Dendritic cell treated with granulocyte-macrophage colony-stimulating factor and Interleukin-4, amounts not matched to agents 40 ng/mL and 50 ng/mL, for 4 days (primary cell): ENCODE data around the gene AGTRAP.

Experiments
- H3K27ac Mint-ChIP-seq: one replicate; pipeline ENCODE4 v1.8.0; 2022; ENCODE audit warnings: mild to moderate bottlenecking, mixed read lengths
- H3K27me3 Mint-ChIP-seq: one replicate; pipeline ENCODE4 v1.8.0; 2022; ENCODE audit warnings: mild to moderate bottlenecking, mixed read lengths
- H3K36me3 Mint-ChIP-seq: one replicate; pipeline ENCODE4 v1.8.0; 2022; ENCODE audit warnings: low read depth, mixed read lengths
- H3K4me1 Mint-ChIP-seq: one replicate; pipeline ENCODE4 v1.8.0; 2022; ENCODE audit warnings: low read depth, mixed read lengths
- H3K4me3 Mint-ChIP-seq: one replicate; pipeline ENCODE4 v1.8.0; 2022; ENCODE audit warnings: mild to moderate bottlenecking, moderate library complexity, mixed read lengths
- H3K9me3 Mint-ChIP-seq: one replicate; pipeline ENCODE4 v1.8.0; 2022; ENCODE audit warnings: mixed read lengths
- intact Hi-C: fragments of 100-400 bp; cut with micrococcal nuclease; formaldehyde crosslinking; loops from one replicate; pipeline ENCODE4 v1.15.0; 2022

The AGTRAP gene

DNA sequence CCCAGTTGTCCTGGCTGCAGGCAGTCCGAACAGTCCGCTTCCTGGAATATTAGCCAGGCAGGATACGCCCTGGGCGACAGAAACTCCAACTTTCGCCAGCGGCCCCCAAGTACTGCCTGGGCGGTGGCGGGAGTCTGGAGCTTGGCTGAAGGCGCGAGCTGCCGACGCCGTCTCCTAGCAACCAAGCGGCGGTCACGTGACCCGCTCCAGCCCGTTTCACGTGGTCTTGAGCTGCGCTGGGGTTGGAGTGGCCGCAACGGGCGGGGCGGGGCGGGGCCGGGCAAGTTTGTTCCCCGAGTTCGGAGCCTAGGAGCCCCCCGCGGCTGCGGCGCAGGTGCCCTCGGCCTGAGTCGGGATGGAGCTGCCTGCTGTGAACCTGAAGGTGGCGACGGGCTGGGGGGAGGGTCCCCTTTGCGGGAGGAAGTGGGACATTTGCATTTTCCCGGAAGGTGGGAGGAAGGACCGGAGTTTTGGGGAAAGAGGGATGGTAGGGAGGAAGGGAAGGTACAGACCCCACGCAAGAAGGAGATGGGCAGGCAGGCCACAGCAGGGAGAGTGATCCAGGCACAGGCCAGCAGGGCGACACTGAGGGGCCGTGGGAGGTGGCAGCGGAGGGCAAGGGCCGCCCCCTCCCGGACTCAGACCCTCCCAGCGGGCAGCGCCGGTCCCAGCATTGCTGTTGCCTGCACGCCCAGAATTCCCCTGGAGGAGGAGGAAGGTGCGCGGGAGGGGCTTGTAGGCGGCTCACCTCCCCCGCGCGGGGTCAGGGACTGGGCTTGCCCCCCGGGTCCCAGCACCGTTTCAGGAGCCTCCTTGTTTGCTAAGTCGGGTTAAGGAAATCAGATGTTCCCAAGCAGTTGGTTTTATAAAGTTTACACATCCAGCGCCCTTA lies at the start of gene AGTRAP:
AGTRAP (plus strand) TSS at position 283 of the 892 bp plus-strand sequence; CDS start at position 356, 73 bp downstream.
- Mint-ChIP-seq H3K9me3 (no peaks in the 10 kb centered on the region), H3K27me3 (no peaks in the 10 kb centered on the region), H3K36me3 (peaks cover 7% of the 10 kb centered on the region), H3K27ac (peak within 1 kb of the TSS; percentile 94), H3K4me3 (peak within 1 kb of the TSS; percentile 100), H3K4me1 (peaks cover 73% of the 10 kb centered on the region)
- intact Hi-C loops = loop anchor here (5.0 kb wide), 2 partner anchors 71 to 286 kb away; partner anchors contain the start of genes CLCN6 and MTHFR

DNA sequence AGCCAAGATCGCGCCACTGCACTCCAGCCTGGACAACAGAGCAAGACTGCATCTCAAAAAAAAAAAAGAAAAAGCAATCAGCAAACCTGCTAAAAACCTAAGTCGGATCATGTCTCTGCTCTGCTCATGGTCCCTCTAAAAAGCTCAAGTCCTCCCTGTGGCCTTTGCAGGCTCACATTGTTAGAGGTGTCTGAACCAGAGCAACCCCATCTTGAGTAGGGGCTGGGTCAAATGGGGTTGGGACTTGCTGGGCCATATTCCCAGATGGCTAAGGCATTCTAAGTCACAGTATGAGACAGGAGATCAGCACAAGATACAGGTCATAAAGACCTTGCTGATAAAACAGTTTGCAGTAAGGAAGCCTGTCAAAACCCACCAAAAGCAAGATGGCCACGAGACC lies 47.4 kb upstream of the AGTRAP start:
- Mint-ChIP-seq H3K27me3 (peaks cover 75% of the 10 kb centered on the region), H3K36me3 (no peaks in the 10 kb centered on the region), H3K4me3 (no peak overlapping the region), H3K27ac (no peak overlapping the region), H3K4me1 (peaks cover 27% of the 10 kb centered on the region), H3K9me3 (no peaks in the 10 kb centered on the region)
- intact Hi-C loops = no loop called here

DNA sequence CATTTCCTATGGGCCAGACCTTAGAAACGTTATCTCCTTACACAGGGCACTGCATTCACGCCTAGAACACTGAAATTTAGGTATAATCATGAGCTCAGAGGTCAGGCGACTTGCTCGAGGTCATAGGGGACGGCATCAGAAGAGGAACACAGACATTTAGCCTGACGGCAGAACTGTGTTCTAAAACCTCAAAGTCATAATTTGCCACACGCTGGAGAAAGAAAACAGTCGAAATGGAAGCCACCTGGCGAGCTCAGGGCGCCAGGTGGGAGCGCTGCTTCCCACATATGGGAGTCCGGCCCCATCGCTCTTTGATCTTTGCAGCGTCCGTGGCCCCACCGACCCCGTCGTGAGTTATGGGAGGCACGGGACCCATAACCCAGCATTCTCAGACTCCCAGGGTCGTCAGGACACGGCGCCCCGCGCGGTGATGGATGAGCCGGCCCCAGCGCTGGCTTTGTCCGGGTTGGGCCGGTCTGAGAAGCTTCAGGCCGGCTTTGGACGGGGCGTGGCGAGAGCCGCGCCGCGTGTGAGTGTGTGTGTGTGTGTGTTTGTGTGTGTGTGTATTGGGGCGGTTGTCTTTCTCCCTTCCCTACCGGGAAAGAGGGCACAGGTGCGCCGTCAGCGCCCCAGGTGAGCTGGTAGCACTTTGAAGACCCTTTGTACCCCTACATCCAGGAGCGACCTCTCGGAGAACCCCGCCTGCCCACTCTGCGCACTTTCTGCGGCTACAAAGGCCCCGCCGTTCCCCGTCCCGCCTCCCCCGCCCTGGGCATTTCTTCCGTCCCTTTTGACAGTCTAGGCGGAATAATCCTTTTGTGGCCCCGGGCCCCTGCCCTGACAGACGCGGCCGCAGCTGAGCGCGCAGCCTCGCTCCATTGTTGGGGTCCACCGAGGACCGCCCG lies 45.3 kb upstream of the AGTRAP start:
- H3K9me3 Mint-ChIP-seq = no peaks in the 10 kb centered on the region
- peaks cover 80% of the 10 kb centered on the region for H3K27me3 Mint-ChIP-seq
- intact Hi-C loops = no loop called here
- peaks cover 32% of the 10 kb centered on the region for H3K4me1 Mint-ChIP-seq
- H3K27ac Mint-ChIP-seq = no peak overlapping the region
- H3K36me3 Mint-ChIP-seq = no peaks in the 10 kb centered on the region
- H3K4me3 Mint-ChIP-seq = peak overlapping the region; percentile 49

GRCh38 chr1:11691302-11691914 lies 44.5 kb upstream of the AGTRAP start, which contains the start of gene DRAXIN:
Gene DRAXIN (plus strand): TSS chr1:11691710. CDS start chr1:11706259, 14,549 bp downstream.
- intact Hi-C loops = no loop called here
- no peaks in the 10 kb centered on the region for H3K36me3 Mint-ChIP-seq
- no peaks in the 10 kb centered on the region for H3K9me3 Mint-ChIP-seq
- H3K27me3 Mint-ChIP-seq = peaks cover 81% of the 10 kb centered on the region
- H3K4me3 Mint-ChIP-seq = peak within 1 kb of the TSS; percentile 49
- peaks cover 32% of the 10 kb centered on the region for H3K4me1 Mint-ChIP-seq
- peak within 1 kb of the TSS; percentile 2 for H3K27ac Mint-ChIP-seq

GRCh38 chr1:11691928-11692711 lies 43.8 kb upstream of the AGTRAP start:
- H3K4me1 Mint-ChIP-seq = peaks cover 32% of the 10 kb centered on the region
- H3K4me3 Mint-ChIP-seq = peak overlapping the region; percentile 45
- peaks cover 84% of the 10 kb centered on the region for H3K27me3 Mint-ChIP-seq
- peak overlapping the region; percentile 2 for H3K27ac Mint-ChIP-seq
- H3K9me3 Mint-ChIP-seq = no peaks in the 10 kb centered on the region
- H3K36me3 Mint-ChIP-seq = no peaks in the 10 kb centered on the region
- intact Hi-C loops = no loop called here

- Mint-ChIP-seq H3K9me3 (no peaks in the 10 kb centered on the region), H3K4me3 (no peak overlapping the region), H3K27ac (no peak overlapping the region), H3K4me1 (peaks cover 32% of the 10 kb centered on the region), H3K36me3 (no peaks in the 10 kb centered on the region), H3K27me3 (peaks cover 82% of the 10 kb centered on the region)
- intact Hi-C loops = no loop called here
These were observed 42.8 kb upstream of the AGTRAP start for GRCh38 chr1:11693024-11693590.

GRCh38 chr1:11693917-11694316 lies 42.0 kb upstream of the AGTRAP start:
- Mint-ChIP-seq H3K4me3 (no peak overlapping the region), H3K9me3 (no peaks in the 10 kb centered on the region), H3K36me3 (no peaks in the 10 kb centered on the region), H3K27me3 (peaks cover 80% of the 10 kb centered on the region), H3K4me1 (peaks cover 32% of the 10 kb centered on the region), H3K27ac (no peak overlapping the region)
- intact Hi-C loops = no loop called here

DNA sequence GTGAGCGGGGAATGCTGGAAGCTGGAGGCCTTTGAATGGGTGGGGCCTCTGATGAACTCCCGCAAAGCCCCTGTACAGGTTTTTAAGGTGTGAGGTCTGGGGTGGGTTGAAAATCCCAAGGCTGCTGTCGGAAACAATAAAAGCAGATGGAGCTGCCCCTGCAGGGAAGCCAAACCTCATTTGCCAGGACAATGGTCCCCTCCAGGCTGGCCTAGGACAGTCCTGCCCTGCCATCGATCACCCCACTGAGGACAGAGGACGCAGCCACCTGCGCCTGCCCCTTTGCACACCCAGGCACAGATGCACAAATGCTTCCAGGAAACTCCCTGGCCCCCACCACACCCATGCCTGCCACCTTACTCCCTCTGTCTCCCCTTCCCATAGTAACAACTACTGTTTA lies 40.1 kb upstream of the AGTRAP start:
- peaks cover 66% of the 10 kb centered on the region for H3K27me3 Mint-ChIP-seq
- H3K9me3 Mint-ChIP-seq = no peaks in the 10 kb centered on the region
- intact Hi-C loops = no loop called here
- peaks cover 23% of the 10 kb centered on the region for H3K4me1 Mint-ChIP-seq
- no peak overlapping the region for H3K27ac Mint-ChIP-seq
- H3K4me3 Mint-ChIP-seq = no peak overlapping the region
- H3K36me3 Mint-ChIP-seq = no peaks in the 10 kb centered on the region

DNA sequence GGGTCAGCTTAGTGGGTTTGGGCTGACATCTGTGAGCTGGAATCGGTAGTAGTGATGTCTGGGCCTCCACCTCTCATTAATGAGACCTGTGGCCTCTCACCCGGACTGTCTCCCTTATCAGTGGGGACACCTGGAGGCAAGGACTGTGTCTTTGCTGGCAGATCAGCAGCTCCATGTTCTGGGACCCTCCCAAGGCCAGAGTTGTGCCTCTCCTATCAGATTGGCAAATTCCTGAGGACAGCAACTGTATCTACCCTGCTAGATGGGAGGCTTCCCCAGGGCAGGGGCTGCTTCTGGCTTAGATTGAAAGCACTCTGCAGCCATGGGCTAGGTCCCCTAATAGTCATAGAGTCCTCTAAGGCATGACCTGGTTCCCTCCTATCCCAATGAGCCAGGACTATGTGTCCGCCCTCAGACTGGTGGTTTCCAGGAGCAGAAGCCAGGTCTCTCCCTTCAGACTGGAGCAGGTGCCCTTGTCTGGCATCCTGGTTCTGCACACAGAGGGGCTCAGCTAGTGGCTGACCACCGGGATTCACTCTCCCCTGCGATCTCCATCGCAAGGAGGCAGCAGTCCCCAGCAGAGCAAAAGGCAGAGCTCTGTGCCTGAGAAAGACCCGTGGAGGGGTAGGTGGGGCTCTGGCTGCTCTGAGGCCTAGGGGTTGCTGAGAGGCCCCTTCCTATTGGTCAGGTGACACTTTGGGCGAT lies 38.6 kb upstream of the AGTRAP start:
- H3K9me3 Mint-ChIP-seq = no peaks in the 10 kb centered on the region
- peaks cover 15% of the 10 kb centered on the region for H3K4me1 Mint-ChIP-seq
- H3K27me3 Mint-ChIP-seq = peaks cover 63% of the 10 kb centered on the region
- intact Hi-C loops = no loop called here
- H3K27ac Mint-ChIP-seq = no peak overlapping the region
- no peaks in the 10 kb centered on the region for H3K36me3 Mint-ChIP-seq
- no peak overlapping the region for H3K4me3 Mint-ChIP-seq

- H3K4me3 Mint-ChIP-seq = no peak overlapping the region
- H3K27ac Mint-ChIP-seq = no peak overlapping the region
- no peaks in the 10 kb centered on the region for H3K36me3 Mint-ChIP-seq
These were observed 38.1 kb upstream of the AGTRAP start for GRCh38 chr1:11697893-11698210.

DNA sequence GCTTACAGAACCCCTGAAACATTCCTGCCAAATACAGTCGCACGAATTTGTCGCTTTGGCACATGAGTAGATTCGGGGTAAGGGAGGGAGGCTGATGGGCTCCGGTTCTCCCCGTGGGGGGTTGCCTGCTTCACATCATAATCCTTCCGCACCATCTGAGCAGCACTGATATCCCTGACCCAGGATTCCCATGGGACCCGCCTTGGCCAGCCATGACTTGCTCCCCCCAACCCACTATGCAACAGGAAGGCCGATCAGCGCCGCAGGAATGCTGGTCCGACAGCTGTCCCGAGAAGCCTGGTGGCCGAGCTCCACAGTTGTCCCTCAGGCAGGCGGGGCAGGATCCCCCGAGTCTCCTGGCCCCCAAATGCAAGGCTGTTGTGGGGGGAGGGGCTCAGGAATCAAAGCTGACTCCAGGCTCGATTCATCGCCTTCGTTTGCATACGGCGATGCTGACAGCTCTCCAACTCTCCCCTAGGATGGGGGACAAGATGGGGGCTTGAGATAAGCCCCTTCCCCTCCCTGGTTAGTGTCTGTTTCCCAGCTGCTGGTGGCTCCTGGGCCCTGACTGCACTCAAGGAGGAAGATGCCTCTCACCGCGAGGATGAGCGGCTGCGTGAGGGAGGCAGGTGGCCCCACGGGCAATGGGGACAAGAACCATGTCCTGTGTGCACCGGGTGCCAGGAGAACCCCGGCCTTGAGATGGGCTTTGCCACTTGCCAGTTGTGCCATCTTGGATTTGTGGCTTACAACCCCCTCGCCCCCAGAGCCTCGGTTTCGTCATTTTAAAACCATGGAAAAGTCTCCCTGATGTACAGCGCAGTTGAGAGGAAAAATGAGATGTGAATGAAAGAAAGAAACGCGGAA lies 35.1 kb upstream of the AGTRAP start:
- intact Hi-C loops = no loop called here

More at GRCh38 chr1:11697893-11698210, 38.1 kb upstream of the AGTRAP start:
- intact Hi-C loops = no loop called here
- Mint-ChIP-seq H3K27me3 (peaks cover 58% of the 10 kb centered on the region), H3K4me1 (peaks cover 10% of the 10 kb centered on the region), H3K9me3 (no peaks in the 10 kb centered on the region)

GRCh38 chr1:11701551-11701961 lies 34.4 kb upstream of the AGTRAP start:
- Mint-ChIP-seq H3K9me3 (no peaks in the 10 kb centered on the region), H3K27me3 (peaks cover 33% of the 10 kb centered on the region), H3K4me3 (no peak overlapping the region), H3K27ac (no peak overlapping the region), H3K36me3 (no peaks in the 10 kb centered on the region), H3K4me1 (peaks cover 14% of the 10 kb centered on the region)
- intact Hi-C loops = no loop called here

More for the DNA sequence above, 35.1 kb upstream of the AGTRAP start:
- H3K27me3 Mint-ChIP-seq = peaks cover 36% of the 10 kb centered on the region
- no peaks in the 10 kb centered on the region for H3K9me3 Mint-ChIP-seq
- no peak overlapping the region for H3K4me3 Mint-ChIP-seq
- no peak overlapping the region for H3K27ac Mint-ChIP-seq
- H3K36me3 Mint-ChIP-seq = no peaks in the 10 kb centered on the region
- peaks cover 14% of the 10 kb centered on the region for H3K4me1 Mint-ChIP-seq
